Measurements from ENCODE around the gene ACKR2.

DNA sequence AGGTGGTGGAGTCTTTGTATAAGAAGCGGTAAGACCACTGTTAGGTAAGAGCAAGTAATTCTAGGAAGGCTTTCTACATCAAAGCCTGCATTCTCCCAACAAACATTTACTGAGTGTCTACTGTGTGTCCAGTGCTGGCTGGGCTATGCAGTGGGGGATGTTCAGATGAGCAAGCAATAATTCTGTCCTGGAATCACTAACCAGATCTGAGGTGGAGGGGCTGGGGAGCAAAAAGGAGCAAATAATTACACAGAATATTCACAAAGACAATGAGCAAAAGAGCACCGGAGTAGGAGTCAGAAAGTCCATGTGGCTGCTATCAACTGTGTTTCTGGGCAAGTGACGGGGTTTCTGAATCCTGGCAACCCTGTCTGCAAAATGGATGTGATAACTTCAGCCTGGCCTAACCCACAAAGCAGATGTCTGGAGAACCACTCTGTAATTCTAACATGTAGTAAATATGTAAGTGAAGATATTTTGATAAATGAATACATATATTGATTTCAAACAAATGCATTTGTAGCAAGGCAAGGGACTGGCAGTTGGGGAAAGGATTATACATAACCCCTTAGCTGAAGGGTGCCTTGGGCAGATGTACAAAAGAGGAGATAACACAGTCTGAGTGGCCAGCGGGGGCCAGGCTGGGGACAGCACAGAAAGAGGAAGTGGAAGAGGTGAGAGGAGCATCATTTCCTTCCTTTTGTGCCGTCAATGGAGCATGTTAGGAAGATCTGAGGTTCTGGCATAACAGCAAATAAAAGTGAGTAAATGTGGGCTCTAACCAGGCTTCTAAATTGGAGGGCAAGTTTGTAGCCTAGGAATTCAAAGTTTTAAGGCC lies 37.7 kb downstream of the ACKR2 start:
- TF ChIP-seq, protein P1, sequence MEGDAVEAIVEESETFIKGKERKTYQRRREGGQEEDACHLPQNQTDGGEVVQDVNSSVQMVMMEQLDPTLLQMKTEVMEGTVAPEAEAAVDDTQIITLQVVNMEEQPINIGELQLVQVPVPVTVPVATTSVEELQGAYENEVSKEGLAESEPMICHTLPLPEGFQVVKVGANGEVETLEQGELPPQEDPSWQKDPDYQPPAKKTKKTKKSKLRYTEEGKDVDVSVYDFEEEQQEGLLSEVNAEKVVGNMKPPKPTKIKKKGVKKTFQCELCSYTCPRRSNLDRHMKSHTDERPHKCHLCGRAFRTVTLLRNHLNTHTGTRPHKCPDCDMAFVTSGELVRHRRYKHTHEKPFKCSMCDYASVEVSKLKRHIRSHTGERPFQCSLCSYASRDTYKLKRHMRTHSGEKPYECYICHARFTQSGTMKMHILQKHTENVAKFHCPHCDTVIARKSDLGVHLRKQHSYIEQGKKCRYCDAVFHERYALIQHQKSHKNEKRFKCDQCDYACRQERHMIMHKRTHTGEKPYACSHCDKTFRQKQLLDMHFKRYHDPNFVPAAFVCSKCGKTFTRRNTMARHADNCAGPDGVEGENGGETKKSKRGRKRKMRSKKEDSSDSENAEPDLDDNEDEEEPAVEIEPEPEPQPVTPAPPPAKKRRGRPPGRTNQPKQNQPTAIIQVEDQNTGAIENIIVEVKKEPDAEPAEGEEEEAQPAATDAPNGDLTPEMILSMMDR (IDR thresholded peaks at IDR 0.05; ENCODE audit: borderline replicate concordance, extremely low read depth, low read length, poor library complexity, severe bottlenecking): no peak
- TF ChIP-seq EZH2 (IDR thresholded peaks at IDR 0.05; ENCODE audit: borderline replicate concordance, low read depth, low read length, severe bottlenecking): no peak

Data from DND-41 (cell line).